Measurements from ENCODE around the gene TMEM88. TPM values are rescaled to one million over a fixed set of nuclear protein-coding genes. Genes with fewer than 3 reads are reported as not detected.
A peak's percentile ranks its signal among the peaks of the same experiment; 100 is the strongest.

The TMEM88 gene
- total RNA-seq, 4 donors from 2014 or later = 9.2 to 41.7 (median 25.6) TPM

- WGBS, 2 donors = 42 to 44% methylated on average over 2 of the region's 2 CpGs
- H3K4me1 ChIP-seq = peaks cover 0 to 65% (median 39%) of the 10 kb centered on the region in 4 donors
- TF ChIP-seq POLR2A (IDR thresholded peaks at IDR 0.05) = no peak
- TF ChIP-seq EP300 (IDR thresholded peaks at IDR 0.05) = no peak
- TF ChIP-seq CTCF (IDR thresholded peaks at IDR 0.05) = no peak
Observed at GRCh38 chr17:7839876-7840261, 15.0 kb upstream of the TMEM88 start.

GRCh38 chr17:7840441-7840840 is 14.4 kb upstream of the TMEM88 start:
- Histone ChIP-seq H3K27ac (peak overlapping the region in 3 of 4 donors; percentile 93 to 99 (median 97)), H3K36me3 (peaks cover 0 to under 1% (median 0%) of the 10 kb centered on the region in 3 donors), H3K9me3 (no peaks in the 10 kb centered on the region), H3K4me3 (no peak overlapping the region), H3K27me3 (no peaks in the 10 kb centered on the region), H3K4me1 (peaks cover 0 to 71% (median 45%) of the 10 kb centered on the region in 4 donors)
- no peak for TF ChIP-seq EP300 (IDR thresholded peaks at IDR 0.05)
- no peak for TF ChIP-seq CTCF (IDR thresholded peaks at IDR 0.05)
- no peak for TF ChIP-seq POLR2A (IDR thresholded peaks at IDR 0.05)
- no peak for DNase-seq (ENCODE audit: low spot score in 2 of 2)
- WGBS, 2 donors = 34 to 44% methylated on average over 1 of the region's 1 CpG

More at GRCh38 chr17:7839876-7840261, 15.0 kb upstream of the TMEM88 start:
- Histone ChIP-seq H3K27ac (peak overlapping the region in 3 of 4 donors; percentile 29 to 99 (median 97)), H3K9me3 (no peaks in the 10 kb centered on the region), H3K27me3 (no peaks in the 10 kb centered on the region), H3K4me3 (no peak overlapping the region), H3K36me3 (no peaks in the 10 kb centered on the region)
- no peak for DNase-seq (ENCODE audit: low spot score in 2 of 2)

GRCh38 chr17:7840875-7841274 is 14.0 kb upstream of the TMEM88 start:
- H3K4me3 ChIP-seq = peak overlapping the region in 2 of 4 donors; percentile 63 to 77
- no peak for TF ChIP-seq POLR2A (IDR thresholded peaks at IDR 0.05)
- TF ChIP-seq EP300 (IDR thresholded peaks at IDR 0.05) = no peak
- no peak for TF ChIP-seq CTCF (IDR thresholded peaks at IDR 0.05)

GRCh38 chr17:7841396-7841914 is 13.4 kb upstream of the TMEM88 start:
- Histone ChIP-seq H3K27ac (peak overlapping the region; percentile 93 to 99 (median 96)), H3K27me3 (no peaks in the 10 kb centered on the region), H3K4me1 (peaks cover 0 to 76% (median 42%) of the 10 kb centered on the region in 4 donors), H3K9me3 (no peaks in the 10 kb centered on the region), H3K36me3 (peaks cover 0 to 10% (median 0%) of the 10 kb centered on the region in 3 donors), H3K4me3 (peak overlapping the region; percentile 59 to 77 (median 63))
- WGBS, 2 donors = 2 to 4% methylated on average over 14 to 25 of the region's 34 CpGs
- peak; percentile 78 to 79 for DNase-seq (ENCODE audit: low spot score in 2 of 2)
- TF ChIP-seq POLR2A (IDR thresholded peaks at IDR 0.05) = peak in 1 of 2 donors; percentile 53
- no peak for TF ChIP-seq EP300 (IDR thresholded peaks at IDR 0.05)
- peak in 2 of 5 experiments; percentile 21 to 29 for TF ChIP-seq CTCF (IDR thresholded peaks at IDR 0.05)

More at GRCh38 chr17:7840875-7841274, 14.0 kb upstream of the TMEM88 start:
- Histone ChIP-seq H3K4me1 (peaks cover 0 to 75% (median 46%) of the 10 kb centered on the region in 4 donors), H3K27ac (peak overlapping the region; percentile 93 to 99 (median 96)), H3K9me3 (no peaks in the 10 kb centered on the region), H3K27me3 (no peaks in the 10 kb centered on the region), H3K36me3 (peaks cover 0 to 4% (median 0%) of the 10 kb centered on the region in 3 donors)
- WGBS, 2 donors = 27 to 42% methylated on average over 1 of the region's 1 CpG
- DNase-seq (ENCODE audit: low spot score in 2 of 2) = no peak

GRCh38 chr17:7841915-7842379 is 12.9 kb upstream of the TMEM88 start:
- peak overlapping the region; percentile 59 to 77 (median 63) for H3K4me3 ChIP-seq
- TF ChIP-seq EP300 (IDR thresholded peaks at IDR 0.05) (peak; percentile 51 to 78), POLR2A (IDR thresholded peaks at IDR 0.05) (no peak), CTCF (IDR thresholded peaks at IDR 0.05) (peak in 3 of 5 experiments; percentile 2 to 43 (median 33))
- H3K36me3 ChIP-seq = peaks cover 0 to 15% (median 0%) of the 10 kb centered on the region in 3 donors
- H3K4me1 ChIP-seq = peaks cover 0 to 73% (median 37%) of the 10 kb centered on the region in 4 donors
- peak overlapping the region; percentile 93 to 99 (median 96) for H3K27ac ChIP-seq
- WGBS, 2 donors = 0 to 2% methylated on average over 25 to 42 of the region's 46 CpGs
- H3K9me3 ChIP-seq = no peaks in the 10 kb centered on the region
- DNase-seq (ENCODE audit: low spot score in 2 of 2) = peak; percentile 85 to 89
- H3K27me3 ChIP-seq = no peaks in the 10 kb centered on the region

All from tibial nerve (tissue), 4 donors.